HK-2 (cell line): ENCODE results near the gene TSPAN32.
"Not testable (repeated sequence)": the region's sequence is repeated elsewhere in the genome, so short reads cannot be mapped to it uniquely, and the experiment has no call there.

Source experiments
- DNase-seq: peaks from one replicate; pipeline ENCODE4 v3.0.0-alpha.2; 2018; ENCODE audit not compliant: unreplicated experiment

Gene TSPAN32

DNA sequence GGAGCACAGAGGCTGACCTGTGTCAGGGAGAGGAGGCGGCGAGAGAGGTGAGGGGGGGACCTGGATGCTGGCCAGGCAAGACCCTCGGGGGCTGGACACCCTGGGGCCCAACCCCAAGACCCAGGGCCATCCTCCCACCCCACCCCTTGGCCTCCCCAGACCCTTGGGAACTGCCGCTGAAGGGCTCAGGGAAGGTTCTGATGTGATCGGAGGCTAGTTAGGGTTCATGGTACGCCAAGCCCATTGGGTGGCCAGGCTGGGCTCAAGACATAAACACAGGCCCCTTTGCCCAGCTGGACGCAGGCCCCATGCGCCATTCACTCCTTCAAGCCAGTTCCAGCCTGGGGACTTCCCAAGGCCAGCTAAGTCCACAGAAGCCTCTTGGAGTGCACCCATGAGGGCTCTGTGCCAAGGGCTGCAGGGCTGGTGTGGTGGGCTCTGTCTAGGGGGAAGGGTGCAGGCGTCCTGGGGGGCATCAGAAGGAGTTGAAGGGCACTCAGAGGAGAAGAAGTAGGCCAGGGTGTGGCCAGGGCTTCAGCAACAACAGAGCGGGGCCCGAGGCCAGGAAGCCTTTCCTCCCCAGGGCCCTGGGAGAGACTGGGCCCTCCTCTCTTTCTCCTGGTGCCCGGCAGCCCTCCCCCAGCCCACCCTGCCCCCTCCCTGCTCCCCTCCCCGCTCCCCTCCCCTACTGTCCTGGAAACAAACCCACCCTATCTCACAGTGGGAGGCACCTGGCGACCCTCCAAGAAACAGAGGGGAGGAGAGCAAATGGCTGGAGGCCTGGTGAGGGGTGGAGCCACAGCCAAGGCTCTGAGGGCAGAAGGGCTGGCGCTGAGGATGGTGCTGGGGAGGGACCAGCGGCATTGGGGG lies 12.9 kb downstream of the TSPAN32 start:
- no peak for DNase-seq

DNA sequence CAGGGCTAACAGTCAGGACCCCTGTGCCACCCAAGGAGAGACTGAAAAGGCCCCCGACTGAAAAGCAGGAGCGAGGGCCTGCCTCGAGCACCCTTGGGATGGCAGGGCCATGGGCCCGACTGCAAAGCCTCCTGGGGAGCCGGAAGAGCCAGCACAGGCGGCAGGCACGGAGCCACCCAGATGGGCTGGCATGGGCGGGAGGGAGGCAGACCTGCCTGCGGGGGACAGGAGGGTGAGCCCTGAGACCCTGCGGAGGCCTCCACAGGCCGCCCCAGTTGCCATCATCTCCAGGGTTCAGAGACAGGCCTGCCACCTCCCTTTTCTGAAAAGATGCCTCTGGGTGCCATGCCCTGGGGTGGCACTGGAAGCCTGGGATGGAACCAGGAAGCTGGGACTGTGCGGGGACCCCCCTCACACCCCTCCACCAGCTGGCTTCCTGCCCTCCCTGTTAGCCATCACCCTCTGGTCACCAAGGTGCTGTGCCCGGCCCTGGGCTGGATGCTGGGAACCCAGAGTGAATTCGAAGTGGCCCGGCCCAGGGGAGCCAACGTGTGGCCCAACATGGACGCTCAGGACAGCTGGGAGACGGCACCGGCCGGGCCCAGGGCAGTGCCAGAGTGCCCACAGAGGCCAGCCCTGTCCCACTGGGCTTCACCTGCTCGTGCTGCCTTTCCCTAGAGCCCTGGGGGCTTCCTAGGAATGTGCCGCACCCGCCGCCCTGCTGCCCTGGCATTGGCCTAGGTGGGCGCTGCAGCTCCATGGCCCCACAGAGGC lies 13.8 kb downstream of the TSPAN32 start:
- DNase-seq = no peak

DNA sequence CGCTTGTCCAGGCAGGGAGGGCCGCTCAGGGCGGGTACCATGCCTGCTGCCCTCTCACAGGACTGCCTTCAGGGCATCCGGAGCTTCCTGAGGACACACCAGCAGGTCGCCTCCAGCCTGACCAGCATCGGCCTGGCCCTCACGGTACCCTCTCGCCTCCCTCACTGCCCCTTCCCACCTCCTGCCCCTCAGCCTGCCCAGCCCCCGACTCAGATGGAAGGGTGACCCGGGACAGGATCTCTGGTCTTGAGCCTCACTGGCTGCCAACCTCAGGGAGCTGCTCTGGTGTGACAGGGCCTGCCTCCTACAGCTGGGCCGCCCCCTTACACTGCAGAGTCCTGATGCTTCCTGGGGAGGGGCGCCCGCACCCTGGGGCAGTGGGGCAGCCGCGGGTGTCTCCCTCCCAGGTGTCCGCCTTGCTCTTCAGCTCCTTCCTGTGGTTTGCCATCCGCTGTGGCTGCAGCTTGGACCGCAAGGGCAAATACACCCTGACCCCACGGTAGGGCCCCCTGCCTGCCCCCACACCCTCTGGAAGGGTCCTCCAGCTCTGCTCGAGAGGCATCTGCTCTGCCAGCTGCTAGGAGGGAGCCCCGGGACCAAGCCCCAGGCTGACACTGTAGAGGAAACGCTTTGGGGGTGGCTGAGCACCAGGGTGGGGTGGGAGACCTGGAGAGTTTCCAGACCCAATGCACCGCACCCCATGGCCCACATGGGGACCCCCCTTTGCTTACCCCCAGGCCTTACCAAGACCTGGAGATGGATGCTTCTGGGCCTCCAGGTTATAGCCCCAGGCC lies 14.6 kb downstream of the TSPAN32 start:
- no peak for DNase-seq

DNA sequence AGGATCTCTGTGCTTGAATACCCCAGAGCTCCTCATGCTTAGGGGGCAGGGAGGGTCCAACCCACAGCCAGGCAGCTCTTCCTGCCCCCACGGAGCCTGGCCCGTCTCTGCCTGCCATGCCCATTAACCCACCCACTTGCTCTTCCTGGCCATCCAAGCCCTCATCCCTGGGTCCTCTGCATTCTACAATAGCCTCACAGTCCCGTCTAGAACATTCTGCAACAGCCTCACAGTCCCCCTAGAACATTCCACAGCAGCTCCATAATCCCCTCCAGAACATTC lies 15.1 kb downstream of the TSPAN32 start:
- DNase-seq = no peak

DNA sequence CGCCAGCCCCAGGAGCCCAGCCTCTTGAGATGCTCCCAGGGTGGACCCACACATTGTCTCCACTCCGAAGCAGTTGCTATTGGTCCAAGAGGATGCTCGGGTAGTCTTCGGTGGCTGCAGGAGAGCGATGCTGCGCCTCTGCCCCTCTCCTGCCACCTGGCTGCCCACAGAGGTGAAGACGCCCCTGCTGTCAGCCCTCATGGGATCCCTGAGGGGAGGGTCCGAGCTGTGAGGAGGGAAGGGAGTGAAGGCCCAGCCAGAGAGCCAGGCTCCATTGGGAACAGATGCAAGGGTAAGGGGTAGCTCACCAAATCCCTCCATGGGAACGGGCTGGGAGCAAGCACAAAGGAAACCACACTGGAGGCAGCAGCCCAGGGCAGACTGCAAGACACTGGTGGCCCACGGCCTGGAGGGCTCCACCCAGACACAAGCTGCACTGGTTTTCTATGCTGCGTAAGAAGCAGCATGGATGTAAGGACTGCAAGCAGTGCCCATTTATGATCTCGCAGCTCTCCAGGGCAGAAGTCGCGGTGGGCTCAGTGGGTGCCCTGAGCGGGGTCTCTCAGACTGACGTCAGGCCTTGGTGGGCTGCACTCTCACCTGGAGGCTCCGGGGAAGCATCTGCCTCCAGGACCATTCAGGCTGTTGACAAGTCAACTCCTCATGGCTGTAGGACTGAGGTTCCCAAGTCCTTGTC lies 15.7 kb downstream of the TSPAN32 start:
- DNase-seq = no peak

DNA sequence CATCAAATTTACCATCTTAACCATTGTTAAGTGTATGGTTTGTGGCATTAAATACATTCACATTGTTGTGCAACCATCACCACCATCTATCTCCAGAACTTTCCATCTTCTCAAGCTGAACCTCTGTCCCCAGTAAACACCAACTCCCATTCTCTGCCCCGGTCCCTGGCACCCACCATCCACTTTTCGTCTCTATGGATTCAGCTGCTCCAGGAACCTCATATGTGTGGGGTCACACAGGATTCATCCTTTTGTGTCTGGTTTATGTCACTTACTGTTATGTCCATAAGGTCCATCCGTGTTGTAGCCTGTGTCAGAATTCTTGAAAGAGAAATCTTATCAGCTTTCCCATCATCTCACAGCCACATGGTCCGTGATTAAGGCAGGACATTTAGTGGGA lies 16.3 kb downstream of the TSPAN32 start:
- no peak for DNase-seq

DNA sequence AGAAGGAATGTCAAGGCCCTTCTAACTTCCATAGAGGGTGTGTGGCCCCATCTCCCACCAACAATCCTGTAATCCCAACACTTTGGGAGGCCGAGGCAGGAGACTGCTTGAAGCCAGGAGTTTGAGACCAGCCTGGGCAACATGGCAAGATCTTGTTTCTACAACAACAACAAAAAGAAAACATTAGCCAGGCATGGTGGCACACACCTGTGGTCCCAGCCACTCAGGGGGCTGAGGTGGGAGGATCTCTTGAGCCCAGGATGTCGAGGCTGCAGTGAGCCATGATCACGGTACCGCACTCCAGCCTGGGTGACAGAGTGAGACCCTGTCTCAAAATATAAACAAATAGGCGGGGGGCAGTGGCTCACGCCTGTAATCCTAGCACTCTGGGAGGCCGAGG lies 16.9 kb downstream of the TSPAN32 start:
- DNase-seq = no peak

DNA sequence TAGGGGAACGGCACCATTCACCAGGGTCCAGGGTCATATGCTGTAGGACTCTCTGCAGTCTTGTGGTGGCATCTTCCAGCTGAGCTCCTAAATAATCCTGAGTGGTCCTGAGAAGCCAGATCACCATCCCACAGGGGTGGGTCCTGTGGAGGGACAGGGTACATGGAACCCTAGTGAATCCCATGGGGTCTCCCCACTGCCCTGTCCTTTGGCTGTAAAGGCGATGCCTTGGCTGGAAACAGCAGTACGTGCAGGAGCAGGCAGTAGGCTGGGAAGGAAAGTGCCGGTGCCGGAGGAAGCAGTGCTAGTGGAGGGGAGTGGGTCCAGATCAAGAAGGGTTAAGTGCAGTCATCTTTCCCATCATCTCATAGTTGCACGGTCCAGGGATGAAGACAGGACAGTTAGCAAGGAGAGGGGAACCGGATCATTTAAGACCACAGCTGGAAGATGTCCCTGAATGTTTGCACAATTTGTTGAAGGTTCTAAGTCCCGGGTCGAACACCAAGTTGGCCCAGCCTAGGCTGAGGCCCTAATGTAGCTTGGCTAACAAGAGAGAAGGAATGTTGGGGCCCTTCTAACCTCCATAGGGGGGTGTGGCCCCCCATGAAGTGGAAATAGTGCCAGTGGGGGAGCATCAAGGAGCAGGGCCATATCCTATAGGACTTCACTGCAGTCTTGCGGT lies 18.1 kb downstream of the TSPAN32 start:
- DNase-seq = no peak

DNA sequence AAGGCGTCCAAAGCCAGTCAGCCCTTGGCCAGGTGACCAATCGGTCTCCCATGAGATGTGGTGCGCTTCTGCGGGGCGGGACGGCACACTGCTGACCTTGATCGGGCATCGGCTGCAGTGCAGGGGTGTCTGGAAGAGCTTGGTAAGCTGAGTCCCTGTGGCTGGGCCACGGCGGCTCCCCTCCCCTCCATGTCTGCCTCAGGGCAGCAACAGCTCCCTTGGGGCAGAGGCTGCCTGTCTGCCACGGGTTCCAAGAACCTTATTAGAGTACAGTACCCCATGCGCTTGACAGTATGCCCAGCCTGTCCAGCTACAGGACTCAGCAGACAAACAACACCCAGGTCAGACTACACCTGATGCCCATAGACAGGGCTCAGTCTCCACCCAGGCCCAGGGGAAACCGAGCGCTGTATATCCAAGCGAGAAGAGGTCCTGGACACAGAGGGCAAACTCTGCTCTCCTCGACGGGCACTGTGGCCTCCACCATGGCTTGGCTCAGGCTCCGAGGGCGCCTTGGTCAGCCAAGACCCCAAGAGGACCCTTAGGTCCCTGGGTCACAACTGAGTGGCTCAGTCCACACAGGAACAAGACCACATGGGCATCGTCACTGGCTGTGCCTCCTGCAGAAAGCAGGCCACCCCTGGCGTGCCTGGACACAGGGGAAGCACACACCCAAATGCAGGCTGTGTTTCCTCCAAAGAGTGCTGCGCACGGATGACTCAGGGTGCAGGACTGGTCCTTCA lies 18.9 kb downstream of the TSPAN32 start:
- DNase-seq = no peak

DNA sequence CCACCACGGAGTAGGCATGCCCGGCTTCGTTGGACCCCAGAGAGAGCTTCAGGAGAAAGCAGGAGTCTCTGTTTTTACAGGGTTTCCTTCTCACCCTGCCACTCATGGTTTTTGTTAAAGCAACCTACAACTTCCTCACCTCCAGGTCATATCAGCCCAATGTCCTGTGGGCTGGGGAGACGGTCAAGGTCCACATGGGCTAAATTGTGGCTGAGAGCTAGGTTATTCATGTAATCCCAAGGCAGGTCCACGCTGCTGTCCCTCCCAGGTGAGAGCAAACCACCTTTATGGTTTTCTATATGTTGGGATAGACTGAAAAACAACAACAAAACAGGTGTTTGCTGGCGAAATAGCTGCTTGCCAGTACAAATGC lies 19.5 kb downstream of the TSPAN32 start:
- DNase-seq = no peak

DNA sequence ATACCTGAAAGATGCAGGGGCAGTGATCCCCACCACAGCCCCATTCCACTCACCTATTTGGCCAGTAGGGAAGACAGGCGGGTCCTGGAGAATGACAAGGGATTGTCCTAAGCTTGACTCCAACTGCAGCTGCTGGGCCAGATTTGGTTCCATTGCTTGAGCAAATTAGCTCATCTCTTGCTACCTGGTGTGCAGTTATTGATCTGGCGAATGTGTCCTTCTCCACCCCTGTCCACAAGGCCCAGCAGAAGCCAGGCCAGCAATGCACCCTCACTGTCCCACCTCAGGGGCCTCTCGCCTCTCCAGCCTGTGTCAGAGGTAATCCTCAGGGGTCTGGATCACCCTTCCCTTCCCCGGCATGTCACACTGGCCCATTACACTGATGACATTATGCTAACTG lies 23.3 kb downstream of the TSPAN32 start:
- no peak for DNase-seq

DNA sequence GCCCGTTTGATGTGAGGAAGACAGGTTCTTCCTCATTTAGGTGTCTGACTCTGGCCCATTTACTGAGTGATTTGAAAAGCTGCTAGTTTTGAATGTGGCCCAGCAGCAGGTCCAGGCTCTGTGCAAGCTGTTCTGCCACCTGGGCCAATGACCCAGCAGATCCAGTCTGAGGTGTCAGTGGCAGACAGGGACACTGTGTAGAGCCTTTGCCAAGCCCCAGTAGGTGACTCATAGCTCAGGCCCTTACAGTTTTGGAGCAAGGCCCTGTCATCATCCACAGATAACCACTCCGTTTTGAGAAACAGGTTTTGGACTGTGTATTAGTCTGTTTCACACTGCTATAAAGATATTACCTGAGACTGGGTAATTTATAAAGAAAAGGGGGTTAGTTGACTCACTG lies 23.9 kb downstream of the TSPAN32 start:
- no peak for DNase-seq

DNA sequence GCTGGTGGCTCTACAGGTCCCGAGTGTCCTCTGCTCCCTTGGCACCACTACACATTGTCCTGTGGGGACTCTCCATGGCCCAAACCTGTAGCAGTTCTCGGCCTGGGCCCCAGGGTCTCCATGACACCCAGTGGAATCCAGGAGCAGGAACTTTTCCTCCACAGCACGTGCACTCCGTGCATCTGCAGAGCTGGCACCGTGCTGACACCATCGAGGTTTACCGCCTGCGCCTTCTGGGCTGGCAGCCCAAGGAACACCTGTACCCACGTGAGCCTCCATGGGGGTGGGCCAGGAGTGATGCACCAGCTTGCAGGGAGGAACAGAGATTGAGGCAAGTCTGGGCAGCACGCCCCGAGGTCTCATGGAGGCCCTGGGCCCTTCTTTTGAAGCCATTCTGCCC lies 25.2 kb downstream of the TSPAN32 start:
- DNase-seq = no peak

DNA sequence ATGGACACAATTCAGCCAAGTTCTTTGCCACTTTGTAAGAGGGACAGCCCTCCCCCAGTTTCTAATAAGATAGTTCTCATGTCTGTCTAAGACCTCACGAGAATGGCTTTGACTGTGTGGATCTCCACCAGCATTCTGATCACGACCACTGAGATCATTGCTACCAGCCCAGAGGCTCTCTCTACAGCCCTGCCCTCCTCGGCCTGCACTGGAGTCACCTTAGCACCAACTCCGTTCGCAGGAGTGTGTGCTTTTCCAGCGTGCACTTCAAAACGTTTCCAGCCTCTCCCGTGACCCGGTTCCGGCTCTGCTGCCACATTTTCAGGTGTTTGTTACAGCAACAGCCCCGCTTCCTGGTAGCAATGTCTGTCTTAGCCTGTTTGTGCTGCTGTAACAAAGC lies 26.2 kb downstream of the TSPAN32 start:
- no peak for DNase-seq

DNA sequence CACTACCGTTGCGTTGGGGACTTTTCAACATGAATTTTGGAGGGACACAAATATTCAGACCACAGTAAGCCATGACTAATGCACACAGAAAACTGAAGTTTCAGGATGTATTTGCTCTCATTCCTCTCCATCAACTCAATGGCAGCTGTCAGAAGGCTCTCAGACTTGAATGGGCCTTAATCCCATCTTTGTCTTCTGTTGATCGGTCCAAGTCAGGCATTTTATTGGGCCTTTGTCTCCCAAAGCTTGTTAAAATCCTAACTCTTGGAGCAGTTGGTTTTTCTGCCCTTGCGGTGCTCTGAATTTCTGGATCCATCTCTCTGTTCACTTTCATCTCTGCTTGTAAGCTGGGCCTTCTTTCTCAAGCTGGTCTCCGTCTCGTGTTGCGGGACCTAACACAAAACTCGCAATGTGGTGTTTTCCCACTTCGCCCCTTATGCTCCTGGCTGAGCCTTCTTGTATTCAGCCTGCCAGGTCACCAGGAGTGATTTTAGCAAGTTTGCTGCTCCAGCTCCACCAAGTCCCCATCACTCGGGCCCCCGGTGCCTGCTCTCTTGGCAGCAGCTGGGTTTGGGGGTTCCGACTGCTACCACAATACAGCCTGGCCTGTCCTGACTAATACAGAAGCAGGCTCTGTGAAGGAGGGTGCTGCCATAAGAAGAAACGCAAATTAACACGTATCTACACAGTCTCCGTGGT lies 27.0 kb downstream of the TSPAN32 start:
- no peak for DNase-seq

DNA sequence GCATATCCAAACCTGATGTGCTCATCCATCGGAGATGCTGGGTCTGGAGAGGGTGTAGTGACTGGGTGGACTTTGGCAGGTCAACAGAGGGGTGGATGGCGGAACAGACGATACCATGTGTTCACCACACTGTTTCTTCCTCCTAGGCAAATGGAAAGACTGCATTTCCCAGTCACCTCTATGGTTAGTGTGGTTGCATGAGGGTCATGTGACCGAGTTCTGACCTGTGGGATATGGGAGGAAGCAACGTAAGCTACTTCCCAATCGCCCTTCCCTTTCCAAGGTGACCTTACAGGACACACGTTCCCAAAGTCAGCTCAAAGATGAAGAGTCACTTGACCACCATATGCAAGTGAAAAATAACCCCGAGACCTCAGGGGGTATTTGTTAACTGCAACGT lies 27.7 kb downstream of the TSPAN32 start:
- DNase-seq = no peak

DNA sequence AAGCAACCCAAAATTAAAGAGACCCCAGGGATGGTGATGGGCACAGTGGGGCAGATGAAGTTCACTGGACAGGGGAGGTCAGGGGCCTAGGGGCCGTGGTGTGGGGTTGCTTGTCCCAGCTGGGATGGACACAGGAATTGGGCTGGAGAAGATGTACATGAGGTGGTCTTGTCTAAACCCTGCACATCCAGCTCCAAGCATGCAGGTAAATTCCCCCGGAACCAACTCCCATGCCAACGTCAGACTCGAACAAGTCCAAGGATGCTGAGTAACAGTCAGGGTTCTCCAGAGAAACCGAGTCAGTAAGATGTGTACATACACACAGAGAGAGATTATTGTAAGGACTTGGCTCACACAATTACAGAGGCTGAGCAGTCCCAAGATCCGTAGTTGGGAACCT lies 28.9 kb downstream of the TSPAN32 start:
- no peak for DNase-seq

DNA sequence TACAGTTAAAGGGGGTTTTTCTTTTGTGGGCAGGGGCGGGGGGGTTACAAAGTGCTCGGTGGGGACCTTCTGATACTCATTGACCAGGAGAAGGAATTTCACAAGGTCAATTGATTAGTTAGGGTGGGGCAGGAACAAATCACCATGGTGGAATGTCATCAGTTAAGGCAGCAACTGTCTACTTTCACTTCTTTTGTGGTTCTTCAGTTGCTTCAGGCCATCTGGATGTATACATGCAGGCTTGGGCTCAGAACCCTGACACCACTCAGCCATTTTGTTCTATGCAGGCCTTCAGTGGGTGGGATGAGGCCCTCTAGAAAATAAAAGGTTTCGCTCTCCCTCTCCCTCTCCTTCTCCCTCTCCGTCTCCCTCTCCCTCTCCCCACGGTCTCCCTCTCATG lies 29.6 kb downstream of the TSPAN32 start:
- DNase-seq = no peak

DNA sequence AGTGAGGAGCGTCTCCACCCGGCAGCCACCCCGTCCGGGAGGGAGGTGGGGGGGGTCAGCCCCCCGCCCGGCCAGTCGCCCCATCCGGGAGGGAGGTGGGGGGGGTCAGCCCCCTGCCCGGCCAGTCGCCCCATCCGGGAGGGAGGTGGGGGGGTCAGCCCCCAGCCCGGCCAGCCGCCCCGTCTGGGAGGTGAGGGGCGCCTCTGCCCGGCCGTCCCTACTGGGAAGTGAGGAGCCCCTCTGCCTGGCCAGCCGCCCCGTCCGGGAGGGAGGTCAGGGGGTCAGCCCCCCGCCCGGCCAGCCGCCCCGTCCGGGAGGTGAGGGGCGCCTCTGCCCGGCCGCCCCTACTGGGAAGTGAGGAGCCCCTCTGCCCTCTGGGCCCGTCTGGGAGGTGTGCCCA lies 30.8 kb downstream of the TSPAN32 start:
- not testable (repeated sequence) for DNase-seq
